Activated naive CD4-positive, alpha-beta T cell treated with anti-CD3 and anti-CD28 coated beads, Interleukin-2, amount 50 U/mL, for 72 hours (primary cell): Measurements from ENCODE around the gene LTF. TPM values are rescaled to one million over a fixed set of nuclear protein-coding genes. Genes with fewer than 3 reads are reported as not detected.

ENCODE experiments used
- total RNA-seq, 2 donors: library from RNA; stranded (reverse); gene quantifications; one replicate each; pipeline ENCODE4 v1.2.3, GENCODE V29; 2022

LTF gene
- total RNA-seq, 2 donors from 2014 or later, result not detected

Other genes with a start within 250 kb of the LTF start
- not detected for gene CCR3, start 222.4 kb downstream of the LTF start, total RNA-seq
- gene CCR2, start 110.8 kb downstream of the LTF start, total RNA-seq, result under 1 TPM in 1 of 2 donors, not detected in 1; 0.19 TPM
- gene CCR5, start 94.0 kb downstream of the LTF start, total RNA-seq, result under 1 TPM in 1 of 2 donors, not detected in 1; 0.25 TPM
- 1 to 10 TPM in 1 of 2 donors, under 1 TPM in 1; 0.72 to 1.4 TPM for gene CCRL2, start 57.6 kb downstream of the LTF start, total RNA-seq
- not detected for gene RTP3, start 33.1 kb upstream of the LTF start, total RNA-seq
- gene LRRC2, start 101.4 kb upstream of the LTF start, total RNA-seq, result not detected
- not detected for gene FAM240A, start 147.6 kb upstream of the LTF start, total RNA-seq
- 1 to 10 TPM; 2.0 to 8.1 TPM for gene ALS2CL, start 228.8 kb upstream of the LTF start, total RNA-seq
- gene TMIE, start 236.5 kb upstream of the LTF start, total RNA-seq, result 1 to 10 TPM in 1 of 2 donors, under 1 TPM in 1; 0.84 to 1.0 TPM